DMS 273 treated with DMSO at 0.1 percent for 48 hours (cell line): ENCODE data around the gene RNF14.
"Not testable (repeated sequence)": the region's sequence is repeated elsewhere in the genome, so short reads cannot be mapped to it uniquely, and the experiment has no call there.

Source experiments
- DNase-seq: peaks from one replicate; lab custom pipeline; 2025; lab: John Stamatoyannopoulos, UW

The RNF14 gene, protein sequence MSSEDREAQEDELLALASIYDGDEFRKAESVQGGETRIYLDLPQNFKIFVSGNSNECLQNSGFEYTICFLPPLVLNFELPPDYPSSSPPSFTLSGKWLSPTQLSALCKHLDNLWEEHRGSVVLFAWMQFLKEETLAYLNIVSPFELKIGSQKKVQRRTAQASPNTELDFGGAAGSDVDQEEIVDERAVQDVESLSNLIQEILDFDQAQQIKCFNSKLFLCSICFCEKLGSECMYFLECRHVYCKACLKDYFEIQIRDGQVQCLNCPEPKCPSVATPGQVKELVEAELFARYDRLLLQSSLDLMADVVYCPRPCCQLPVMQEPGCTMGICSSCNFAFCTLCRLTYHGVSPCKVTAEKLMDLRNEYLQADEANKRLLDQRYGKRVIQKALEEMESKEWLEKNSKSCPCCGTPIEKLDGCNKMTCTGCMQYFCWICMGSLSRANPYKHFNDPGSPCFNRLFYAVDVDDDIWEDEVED

DNA sequence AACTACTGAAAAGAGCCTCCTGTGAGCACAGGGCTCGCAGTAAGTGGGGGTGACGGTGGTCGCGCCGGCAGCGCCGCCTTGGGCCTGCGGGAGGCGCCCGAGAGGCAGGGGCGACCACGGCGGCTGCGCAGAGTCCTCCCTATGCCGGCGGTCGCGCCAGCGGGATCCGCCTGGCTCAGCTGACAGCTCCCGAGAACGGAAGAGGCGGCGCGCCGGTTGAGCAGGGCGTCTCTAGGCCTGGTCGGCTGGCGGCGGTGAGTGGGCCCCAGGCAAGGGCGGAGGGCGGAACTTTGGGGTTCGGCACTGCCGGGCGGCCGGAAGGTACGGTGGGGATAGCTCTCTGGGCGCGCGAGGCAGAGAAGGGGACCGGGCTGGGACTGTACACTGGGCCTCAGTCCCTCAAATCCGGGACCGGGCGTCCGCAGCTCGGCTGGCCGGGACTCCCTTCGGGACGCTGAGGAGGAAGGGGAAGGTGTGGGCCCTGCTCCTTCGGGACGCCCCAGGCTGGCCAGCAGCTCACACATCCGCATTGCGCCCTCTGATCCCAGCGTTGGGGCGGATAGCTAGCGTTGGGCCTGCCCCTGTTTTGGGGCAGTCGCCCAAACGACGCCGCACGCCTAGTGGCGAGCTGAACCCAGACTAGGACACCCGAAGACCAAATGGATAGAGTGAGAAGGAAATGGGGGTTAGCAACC is at the start of gene RNF14:
Gene RNF14 (plus strand): TSS at position 192 of the 695 bp plus-strand sequence. CDS start 4,484 bp downstream, outside the sequence.
- peak; percentile 86 for DNase-seq

DNA sequence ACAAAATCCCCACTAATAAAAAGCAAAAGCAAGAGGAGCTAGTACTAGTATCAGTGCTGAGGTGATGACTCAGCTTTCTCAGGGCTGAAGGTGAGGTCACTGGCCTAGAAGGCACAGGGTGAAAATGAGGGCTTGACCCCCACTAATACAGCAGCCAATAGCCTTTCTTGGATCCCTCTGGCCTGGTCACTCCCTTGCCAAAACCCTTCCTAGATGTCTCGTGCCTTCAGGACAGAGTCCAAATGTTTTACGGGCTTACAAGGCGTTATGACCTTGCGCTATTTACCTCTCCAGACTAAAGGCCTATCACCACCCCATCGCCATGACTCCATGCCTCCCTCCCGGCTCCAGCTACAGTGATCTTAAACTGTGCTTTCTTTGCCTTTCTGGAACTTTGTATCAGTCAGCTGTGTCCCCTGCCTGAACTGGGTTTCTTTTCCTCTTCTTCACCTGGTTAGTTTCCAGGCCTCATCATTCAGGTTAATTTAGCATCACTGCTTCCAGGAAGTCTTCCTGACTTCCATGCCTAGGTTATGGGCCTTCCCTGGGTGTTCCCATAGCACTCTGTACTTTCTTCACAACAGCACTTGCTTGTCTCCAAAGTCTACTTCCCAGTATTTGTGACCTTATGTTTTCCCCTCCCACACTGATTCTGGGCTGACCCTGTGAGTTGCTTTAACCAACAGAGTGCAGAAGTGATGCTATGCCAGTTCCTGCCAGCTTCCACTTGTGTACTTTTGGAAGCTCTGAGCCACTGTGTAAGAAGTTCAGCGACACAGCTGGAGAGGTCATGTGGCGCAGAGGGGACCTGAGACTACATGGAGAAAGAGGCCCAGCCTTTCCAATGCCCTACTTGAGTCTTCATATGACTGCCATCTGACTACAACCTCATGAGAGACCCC is 49.4 kb upstream of the RNF14 start:
- DNase-seq: no peak

DNA sequence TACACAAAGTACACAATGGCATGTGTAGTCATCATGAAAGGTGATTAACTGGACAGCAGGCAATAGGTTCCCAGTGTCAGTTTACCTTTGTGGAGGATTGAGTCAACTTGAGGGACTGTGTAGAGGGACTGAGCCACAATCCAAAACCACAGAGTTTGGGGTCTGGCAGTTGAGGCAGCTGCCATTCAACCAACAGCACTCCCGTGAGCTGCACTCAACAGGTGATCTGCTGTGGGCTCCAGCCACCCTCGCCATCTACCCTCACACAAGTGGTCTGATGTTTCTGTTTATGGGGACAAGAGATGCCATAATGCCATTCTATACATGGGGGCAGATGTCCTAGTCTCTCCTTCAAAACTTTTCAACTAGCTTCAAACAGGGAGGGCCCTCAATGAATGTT is 48.1 kb upstream of the RNF14 start:
- DNase-seq: no peak

DNA sequence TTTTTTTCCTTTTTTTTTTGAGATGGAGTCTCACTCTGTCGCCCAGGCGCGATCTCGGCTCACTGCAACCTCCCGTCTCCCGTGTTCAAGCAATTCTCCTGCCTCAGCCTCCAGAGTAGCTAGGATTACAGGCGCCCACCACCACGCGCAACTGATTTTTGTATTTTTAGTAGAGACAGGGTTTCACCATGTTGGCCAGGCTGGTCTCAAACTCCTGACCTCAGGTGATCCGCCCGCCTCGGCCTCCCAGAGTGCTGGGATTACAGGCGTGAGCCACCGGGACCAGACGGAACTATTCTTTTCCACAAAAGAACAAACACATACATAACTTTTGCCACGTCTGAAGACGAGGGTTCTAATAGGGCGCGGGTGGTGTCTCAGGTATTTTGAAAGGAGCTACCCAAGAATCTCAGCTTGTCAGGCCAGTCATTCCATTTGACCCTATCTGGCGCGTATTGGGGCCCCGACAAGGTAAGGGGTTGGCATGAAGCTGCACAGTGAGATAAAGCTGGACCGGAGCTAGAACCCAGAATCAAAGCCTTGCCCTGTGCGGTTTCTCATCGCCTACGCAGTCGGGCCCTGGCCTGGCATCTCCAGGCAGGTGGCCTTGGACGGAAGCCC is 46.0 kb upstream of the RNF14 start:
- not testable (repeated sequence) for DNase-seq

DNA sequence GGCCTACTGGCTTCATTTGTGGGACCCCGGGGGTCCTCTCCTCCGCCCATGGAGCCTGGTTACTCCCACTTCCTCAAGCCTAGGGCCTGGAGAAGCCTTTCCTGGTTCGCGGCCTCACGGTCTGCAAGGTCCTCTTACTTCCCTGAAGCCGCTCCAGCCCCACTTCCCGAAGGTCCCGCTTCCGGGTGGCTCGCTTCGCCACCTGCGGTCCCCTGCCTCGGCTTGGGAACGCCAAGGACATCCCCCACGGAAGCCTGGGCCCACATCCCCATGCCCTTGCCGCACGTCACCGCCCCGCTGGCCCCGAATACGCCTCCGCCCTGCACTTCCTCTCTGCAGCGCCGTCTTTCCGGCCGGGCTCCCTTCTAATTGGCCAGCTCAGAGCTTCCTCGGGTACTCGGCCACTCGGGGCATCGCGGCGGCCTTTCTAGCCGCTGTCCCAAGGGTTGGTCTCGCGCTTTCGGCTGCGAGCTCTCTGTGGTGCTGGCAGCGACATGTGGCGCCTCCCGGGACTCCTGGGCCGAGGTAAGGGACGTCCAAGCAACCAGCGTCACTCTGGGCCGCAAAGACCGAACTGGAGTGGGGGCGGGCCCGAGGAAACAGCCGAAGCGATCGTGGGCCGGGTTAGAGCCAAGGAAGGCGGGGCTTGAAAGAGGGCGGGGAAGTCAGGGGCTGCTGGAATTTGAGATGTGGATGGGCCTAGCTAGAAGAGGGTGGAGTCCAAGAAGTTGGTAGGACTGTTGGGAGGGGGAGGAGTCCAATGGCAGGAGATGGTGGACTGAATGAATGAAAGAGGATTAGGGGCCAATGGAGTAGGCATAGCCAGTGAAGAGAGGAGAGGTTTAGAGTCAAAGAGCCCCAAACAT is 45.2 kb upstream of the RNF14 start, which contains the start of gene DELE1:
Gene DELE1 (plus strand): TSS at position 424 of the 866 bp plus-strand sequence. CDS start 71 bp downstream, at position 495.
- peak; percentile 94 for DNase-seq

DNA sequence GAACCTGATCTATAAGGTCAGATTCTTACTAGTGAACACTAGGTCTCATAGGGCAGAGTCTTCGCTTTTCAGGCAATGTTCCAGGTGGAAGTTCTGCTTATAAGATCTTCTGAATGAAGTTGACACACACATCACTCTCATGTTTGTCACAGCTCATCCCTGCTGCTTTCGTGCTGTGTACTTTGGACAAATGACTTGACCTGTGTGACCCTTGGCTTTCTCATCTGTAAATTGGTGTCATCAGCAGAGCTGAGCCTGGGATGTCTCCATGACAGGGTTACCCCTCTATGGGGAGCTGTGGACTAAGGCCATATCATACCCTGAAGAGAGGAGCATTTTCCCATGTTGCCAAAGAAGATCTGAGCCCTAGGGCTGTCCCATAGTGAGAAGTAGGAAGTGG is 42.5 kb upstream of the RNF14 start:
- no peak for DNase-seq

DNA sequence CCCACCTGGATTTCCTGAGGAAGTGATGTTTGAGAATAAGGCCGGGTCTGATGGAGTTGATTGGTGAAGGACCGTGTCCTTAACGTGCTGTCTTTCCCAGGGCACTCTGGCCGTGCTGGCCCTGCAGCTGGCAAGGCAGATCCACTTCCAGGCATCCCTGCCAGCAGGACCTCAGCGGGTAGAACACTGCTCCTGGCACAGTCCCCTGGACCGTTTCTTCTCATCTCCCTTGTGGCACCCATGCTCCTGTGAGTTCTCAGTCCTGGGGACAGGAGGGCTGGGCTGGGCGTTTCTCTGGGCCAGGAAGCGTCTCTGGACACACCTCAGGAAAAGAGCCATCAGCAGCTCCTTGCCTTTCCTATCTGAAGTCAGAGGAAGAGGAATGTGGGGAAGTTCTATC is 40.9 kb upstream of the RNF14 start:
- DNase-seq: no peak

DNA sequence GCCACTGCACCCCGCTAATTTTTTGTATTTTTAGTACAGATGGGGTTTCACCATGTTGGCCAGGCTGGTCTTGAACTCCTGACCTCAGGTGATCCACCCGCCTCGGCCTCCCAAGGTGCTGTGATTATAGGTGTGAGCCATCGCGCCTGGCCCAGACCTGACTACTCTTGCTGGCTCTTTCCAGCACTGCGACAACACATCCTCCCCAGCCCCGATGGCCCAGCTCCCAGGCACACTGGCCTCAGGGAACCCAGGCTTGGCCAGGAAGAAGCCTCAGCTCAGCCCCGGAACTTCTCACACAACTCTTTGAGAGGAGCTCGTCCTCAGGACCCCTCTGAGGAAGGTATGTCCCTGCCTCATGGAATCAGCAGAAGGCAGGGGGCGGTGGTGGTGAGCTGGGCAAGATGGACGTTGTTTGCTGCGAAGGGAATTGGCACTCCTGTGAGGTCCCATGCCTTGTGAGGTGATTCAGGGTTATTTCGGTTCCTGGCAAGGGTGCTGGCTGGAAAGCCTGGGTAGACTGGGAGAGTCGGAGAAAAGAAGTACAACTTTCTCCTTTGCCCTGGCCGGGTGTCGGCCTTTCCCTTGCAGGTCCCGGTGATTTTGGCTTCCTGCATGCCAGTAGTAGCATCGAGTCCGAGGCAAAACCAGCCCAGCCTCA is 39.4 kb upstream of the RNF14 start:
- no peak for DNase-seq

DNA sequence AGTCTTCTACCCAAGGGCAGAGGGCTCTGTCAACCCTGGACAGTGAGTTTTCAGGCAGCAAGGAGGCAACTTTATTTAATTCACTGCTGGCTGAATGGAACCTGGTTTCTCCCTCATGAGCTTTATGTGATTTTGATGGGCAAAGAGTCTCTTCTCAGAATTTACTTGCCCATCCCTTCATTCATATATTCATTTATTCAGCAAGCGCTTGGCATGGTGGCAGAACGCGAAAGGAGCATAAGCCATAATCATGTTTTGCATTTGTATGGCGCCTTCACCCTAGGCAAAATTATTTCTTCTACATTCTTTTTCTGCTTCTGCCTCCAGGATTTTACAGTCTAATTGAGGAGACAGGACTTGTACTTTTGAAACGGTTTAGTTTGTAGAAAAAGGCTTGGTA is 37.2 kb upstream of the RNF14 start:
- no peak for DNase-seq

DNA sequence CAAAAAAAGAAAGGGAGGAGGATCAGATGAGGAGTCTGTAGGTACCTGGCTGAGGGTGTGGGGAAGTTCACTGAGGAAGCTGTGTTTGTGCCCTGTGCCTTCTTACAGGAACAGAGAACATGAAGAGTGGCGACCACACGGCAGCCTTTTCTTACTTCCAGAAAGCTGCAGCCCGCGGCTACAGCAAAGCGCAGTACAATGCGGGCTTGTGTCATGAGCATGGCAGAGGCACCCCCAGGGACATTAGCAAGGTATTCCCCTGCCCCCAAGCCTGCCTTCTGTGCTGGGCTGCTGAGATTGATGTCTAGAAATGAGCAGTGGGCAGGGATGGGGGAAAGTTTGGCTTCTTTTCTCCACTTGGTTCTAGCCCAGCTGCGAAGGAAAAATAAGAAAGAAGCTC is 35.8 kb upstream of the RNF14 start:
- no peak for DNase-seq

DNA sequence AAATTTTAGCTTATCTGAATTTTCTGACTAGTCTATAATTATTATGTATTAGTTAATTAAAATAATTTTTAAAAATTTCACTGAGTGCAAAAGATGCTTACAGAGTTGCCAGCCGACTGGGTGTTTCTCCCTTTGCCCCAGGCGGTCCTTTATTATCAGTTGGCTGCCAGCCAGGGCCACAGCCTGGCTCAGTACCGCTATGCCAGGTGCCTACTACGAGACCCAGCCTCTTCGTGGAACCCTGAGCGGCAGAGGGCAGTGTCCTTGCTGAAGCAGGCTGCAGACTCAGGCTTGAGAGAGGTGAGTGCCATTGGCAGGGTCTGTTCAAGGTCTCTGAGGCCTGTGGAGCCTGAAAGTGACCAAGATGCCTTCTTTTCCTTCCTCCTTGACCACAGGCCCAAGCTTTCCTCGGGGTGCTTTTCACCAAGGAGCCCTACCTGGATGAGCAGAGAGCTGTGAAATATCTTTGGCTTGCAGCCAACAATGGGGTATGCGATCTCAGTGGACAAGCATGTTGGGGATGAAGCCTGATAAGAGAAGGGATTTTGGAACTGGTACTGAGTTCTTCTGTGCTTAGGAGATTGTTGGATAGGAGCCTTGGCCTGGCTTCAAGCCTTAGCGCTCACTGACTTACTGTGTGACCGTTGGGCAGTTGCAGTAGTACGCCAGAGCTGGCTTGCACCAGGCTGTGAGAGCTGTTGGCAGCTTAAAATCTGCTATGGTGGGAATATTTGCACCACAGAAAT is 34.6 kb upstream of the RNF14 start:
- no peak for DNase-seq

DNA sequence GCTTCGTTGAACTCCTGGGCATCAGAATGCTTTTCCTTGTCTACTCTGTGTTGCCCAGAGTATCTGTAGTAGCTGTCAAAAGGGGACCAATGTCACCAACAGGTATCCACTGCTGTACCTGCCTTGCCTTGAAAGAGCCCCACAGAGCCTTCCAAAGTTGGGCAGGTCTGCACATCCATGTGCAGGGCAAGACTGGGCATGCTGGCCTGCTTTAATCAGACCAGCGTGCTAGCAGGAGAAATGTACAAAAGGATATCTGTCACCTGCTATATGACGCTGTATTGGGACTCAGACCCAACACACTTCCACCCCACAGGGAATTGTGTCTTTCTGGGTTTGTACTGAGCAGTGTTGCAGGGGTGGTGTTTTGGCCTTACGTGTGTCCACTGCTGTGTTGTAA is 33.4 kb upstream of the RNF14 start:
- DNase-seq: no peak

DNA sequence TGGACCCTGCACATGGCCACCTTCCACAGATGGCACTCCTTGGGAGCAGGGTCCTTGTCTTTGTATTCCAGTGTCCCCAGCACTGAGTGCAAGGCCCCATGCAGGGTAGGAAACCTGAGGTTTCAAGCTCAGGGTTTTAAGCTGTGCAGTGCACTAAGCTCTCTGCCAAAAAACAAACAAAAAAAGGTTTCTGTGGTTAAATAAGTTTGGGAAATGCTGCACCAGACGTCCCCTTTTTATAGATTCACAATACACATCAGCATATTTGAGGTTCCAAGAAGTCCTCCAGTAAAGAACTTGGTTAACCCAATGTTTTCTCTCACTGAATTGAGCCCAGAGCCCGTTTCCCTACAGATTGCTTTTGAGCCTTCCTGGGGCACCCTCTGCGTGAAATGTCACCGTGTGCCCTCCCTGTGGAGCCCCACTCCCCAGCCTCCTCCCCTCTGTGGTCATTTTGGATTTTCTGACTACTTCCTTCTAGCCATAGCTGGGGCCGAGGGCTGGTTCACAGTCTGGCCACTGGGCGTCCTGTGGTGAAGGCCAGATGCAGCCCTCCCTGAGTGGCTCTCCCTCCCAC is 28.1 kb upstream of the RNF14 start:
- no peak for DNase-seq

DNA sequence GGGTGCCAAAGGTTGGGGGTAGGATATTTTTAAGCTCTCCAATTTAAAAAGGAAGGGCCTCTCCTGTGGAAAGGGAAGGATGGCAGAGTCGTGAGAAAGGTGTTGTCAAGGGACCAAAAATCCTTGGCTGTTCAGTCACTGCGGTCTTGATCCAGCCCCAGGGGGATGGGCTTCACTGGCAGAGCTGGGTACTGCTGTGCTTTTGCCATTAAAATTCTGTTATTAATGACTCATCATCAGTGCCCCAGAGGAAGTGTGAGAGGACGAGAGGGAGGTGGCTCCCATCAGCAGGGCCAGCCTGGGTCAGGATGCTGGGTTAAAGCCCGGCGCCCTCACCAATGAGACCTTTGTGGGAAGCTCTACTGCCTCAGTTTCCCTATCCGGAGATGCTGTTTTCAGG is 27.6 kb upstream of the RNF14 start:
- no peak for DNase-seq

DNA sequence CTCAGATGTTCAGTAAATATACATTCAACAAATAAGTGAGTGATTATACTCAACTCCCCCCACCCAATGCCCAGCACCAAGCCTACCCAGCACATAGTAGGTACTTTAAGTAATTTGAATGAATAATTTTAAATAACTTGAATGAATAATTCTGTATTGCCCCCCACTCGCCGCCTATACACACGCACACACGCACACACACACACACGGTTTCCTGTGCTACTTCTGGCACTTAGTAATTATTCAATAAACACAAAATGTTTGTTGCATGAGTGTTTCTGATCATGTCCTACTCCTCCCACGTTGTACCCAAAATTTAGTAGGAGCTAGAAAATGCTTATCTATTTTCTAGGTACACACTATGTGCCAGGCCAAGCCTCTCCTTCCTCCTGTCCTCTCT is 27.1 kb upstream of the RNF14 start:
- no peak for DNase-seq

DNA sequence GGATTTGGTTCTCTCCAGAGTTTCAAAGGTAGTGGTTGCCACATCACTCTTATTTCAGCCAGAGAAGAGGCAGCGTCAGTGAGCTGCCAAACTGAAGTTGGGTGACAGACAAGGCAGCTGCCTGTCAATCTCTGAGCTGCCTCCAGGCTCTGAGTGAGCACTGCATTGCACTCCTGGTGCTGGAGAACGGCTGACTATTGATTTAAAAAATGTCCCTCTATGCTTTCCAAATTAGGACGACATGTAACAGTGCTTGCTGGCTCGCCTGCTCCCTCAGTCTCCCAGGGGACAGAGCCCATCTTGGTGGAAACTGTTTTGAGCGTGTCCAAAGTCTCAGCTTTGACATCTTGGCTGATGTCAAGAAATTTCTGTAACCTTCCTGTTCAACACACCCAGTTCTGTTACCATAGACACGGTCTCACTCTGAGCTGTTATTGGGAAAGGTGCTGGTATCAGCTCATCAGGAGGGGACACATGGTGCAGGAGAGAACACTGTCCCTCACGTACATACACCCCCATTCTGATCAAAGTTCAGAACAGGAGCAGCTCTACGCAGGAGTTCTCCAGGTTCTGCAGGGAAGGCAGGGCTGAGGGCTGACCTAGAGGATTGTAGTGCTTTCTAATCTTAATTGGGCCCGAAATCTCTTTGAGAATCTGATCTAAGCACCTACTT is 26.6 kb upstream of the RNF14 start:
- no peak for DNase-seq

DNA sequence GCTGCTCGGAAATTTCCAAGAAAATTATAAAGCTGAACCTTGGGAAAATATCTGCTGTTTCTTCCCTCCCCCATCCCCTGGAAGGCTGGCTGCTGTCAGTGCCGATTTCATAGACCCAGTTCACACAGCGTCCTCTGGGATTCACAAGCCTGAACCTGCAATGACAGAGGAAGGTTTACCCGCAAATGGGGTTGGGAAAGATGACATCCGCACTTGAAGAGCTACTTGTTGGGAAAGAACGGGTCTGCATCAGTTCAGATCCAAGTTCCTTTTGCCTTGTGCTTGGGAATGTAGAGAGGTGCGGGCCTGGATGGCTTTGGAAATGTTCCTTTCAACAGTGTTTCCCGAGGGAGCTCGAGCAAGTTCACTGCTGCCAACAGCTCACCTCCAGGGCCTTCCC is 24.8 kb upstream of the RNF14 start:
- DNase-seq: no peak

DNA sequence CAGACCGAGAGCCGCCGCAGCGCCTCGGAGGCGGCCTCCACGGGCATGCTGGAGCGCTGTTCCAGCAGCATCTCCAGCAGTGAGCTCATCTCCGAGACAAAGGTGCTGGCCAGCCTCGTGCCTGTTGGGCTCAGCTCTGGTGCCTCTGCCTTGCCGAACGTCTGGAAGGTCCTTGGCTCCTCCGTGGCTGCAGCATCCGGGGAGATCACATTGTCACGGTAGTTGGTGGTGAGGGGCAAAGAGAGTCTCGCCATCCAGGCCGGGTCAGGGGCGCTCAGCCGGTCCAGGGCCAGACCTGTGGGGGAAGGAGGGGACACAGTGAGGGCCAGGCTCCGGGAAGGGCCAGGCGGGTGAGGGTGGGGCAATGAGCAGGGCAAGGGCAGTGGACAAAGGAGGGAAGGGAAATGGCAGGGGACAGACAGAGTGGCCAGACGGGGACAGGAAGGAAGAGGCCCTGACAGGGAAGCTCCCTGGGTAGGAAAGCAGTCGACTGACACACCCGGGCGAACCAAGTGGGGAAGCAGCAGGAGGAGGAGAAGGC is 23.3 kb upstream of the RNF14 start:
- DNase-seq: no peak
